Smooth muscle cell (in vitro differentiated cells): ENCODE measurements around the gene SDC3. TPM values are rescaled to one million over a fixed set of nuclear protein-coding genes. Genes with fewer than 3 reads are reported as not detected.

Source experiments
- DNase-seq: peaks from one replicate; lab custom pipeline; 2025; ENCODE audit not compliant: unreplicated experiment; lab: John Stamatoyannopoulos, UW
- H2AFZ ChIP-seq: fragments of 200-600 bp; sonication (generic); 2 replicates; pipeline ENCODE4 v1.6.0; 2016; ENCODE audit warnings: antibody characterized with exemption, low read depth, mild to moderate bottlenecking
- H3F3A ChIP-seq: fragments of 200-600 bp; sonication (generic); 2 replicates; pipeline ENCODE4 v1.6.0; 2017; ENCODE audit warnings: antibody characterized with exemption, low read depth
- H3K27ac ChIP-seq: fragments of 200-600 bp; sonication (generic); 2 replicates; pipeline ENCODE4 v1.5.1; 2016; ENCODE audit warnings: low read depth, mild to moderate bottlenecking
- H3K27me3 ChIP-seq: fragments of 200-600 bp; sonication (generic); 2 replicates; pipeline ENCODE4 v1.6.1; 2016; ENCODE audit warnings: low read depth, mild to moderate bottlenecking
- H3K36me3 ChIP-seq: fragments of 200-600 bp; sonication (generic); 2 replicates; pipeline ENCODE4 v1.5.1; 2016; ENCODE audit warnings: low read depth
- H3K4me1 ChIP-seq: fragments of 200-600 bp; sonication (generic); 2 replicates; pipeline ENCODE4 v1.5.1; 2016; ENCODE audit warnings: low read depth
- H3K4me2 ChIP-seq: fragments of 200-600 bp; sonication (generic); 2 replicates; pipeline ENCODE4 v1.6.0; 2016; ENCODE audit warnings: mild to moderate bottlenecking
- H3K4me3 ChIP-seq: fragments of 200-600 bp; sonication (generic); 2 replicates; pipeline ENCODE4 v1.5.1; 2016; ENCODE audit warnings: mild to moderate bottlenecking
- H3K79me2 ChIP-seq: fragments of 200-600 bp; sonication (generic); 2 replicates; pipeline ENCODE4 v1.6.0; 2016; ENCODE audit warnings: low read depth, mild to moderate bottlenecking
- H3K9ac ChIP-seq: fragments of 200-600 bp; sonication (generic); 2 replicates; pipeline ENCODE4 v1.6.0; 2016; ENCODE audit warnings: low read depth
- H3K9me3 ChIP-seq: fragments of 200-600 bp; sonication (generic); replicated peaks from 2 replicates; pipeline ENCODE4 v1.5.1; 2016; ENCODE audit warnings: low read depth
- H4K20me1 ChIP-seq: fragments of 200-600 bp; sonication (generic); 2 replicates; pipeline ENCODE4 v1.6.0; 2016; ENCODE audit warnings: low read depth
- WGBS: methylation state at CpG from one replicate; pipeline ENCODE4 v1.1.7; 2016; ENCODE audit warnings: low lambda C conversion rate; 5-methylcytosine and 5-hydroxymethylcytosine counted together
- polyA plus RNA-seq: library from polyadenylated mRNA; unstranded; fragments of >200 nt; fragmentation: Nextera tagmentation; extraction: Ambion mirVana; gene quantifications from 2 replicates; pipeline ENCODE4 v1.2.1, GENCODE V29; 2016
- total RNA-seq: library from RNA; depleted of rRNA; stranded (reverse); fragments of >200 nt; gene quantifications from 2 replicates; pipeline ENCODE4 v1.2.3, GENCODE V29; 2014
- TF ChIP-seq, protein P1 (sequence below): fragments of 200-600 bp; sonication (generic); IDR thresholded peaks from 2 replicates; pipeline ENCODE4 v1.5.1; 2017; ENCODE audit warnings: borderline replicate concordance, mild to moderate bottlenecking, antibody characterized with exemption; ENCODE audit not compliant: insufficient read depth, poor library complexity, severe bottlenecking

SDC3 gene
- total and polyA plus RNA-seq, 2 experiments from 2014 or later, result 46.3 to 112 TPM

DNA sequence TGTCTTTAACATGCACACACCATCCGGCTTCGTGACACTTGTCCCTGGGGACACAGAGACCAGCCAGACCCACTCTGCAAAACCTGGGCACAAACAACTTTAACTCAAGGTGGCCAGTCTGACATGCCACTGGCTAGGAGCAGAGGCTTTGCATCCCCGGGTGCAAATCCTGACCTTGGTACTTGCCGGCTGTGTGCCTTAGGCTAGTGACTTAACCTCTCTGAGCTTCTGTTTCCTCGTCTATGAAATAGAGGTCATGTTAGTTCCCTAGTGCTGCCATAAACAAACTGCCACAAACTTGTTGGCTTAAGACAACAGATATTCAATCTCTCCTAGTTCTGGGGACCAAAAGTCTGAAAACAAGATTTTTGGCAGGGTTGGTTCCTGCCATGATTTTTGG lies 60.4 kb downstream of the SDC3 start:
- Histone ChIP-seq H4K20me1 (no peaks in the 10 kb centered on the region), H3K9ac (no peak overlapping the region), H3K79me2 (no peaks in the 10 kb centered on the region), H3F3A (no peaks in the 10 kb centered on the region), H3K4me2 (no peak overlapping the region), H3K27me3 (no peaks in the 10 kb centered on the region), H3K4me3 (no peak overlapping the region), H3K27ac (no peak overlapping the region), H3K9me3 (no peaks in the 10 kb centered on the region), H3K36me3 (no peaks in the 10 kb centered on the region), H3K4me1 (peaks cover 20% of the 10 kb centered on the region), H2AFZ (no peak overlapping the region)
- DNase-seq, result no peak
- TF ChIP-seq, protein P1, sequence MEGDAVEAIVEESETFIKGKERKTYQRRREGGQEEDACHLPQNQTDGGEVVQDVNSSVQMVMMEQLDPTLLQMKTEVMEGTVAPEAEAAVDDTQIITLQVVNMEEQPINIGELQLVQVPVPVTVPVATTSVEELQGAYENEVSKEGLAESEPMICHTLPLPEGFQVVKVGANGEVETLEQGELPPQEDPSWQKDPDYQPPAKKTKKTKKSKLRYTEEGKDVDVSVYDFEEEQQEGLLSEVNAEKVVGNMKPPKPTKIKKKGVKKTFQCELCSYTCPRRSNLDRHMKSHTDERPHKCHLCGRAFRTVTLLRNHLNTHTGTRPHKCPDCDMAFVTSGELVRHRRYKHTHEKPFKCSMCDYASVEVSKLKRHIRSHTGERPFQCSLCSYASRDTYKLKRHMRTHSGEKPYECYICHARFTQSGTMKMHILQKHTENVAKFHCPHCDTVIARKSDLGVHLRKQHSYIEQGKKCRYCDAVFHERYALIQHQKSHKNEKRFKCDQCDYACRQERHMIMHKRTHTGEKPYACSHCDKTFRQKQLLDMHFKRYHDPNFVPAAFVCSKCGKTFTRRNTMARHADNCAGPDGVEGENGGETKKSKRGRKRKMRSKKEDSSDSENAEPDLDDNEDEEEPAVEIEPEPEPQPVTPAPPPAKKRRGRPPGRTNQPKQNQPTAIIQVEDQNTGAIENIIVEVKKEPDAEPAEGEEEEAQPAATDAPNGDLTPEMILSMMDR, result no peak
- WGBS, result 94% methylated on average over 5 of the region's 5 CpGs

GRCh38 chr1:30847358-30847972 lies 61.1 kb downstream of the SDC3 start:
- H3K36me3 ChIP-seq, result no peaks in the 10 kb centered on the region
- no peaks in the 10 kb centered on the region for H3F3A ChIP-seq
- H3K27ac ChIP-seq, result no peak overlapping the region
- 56% methylated on average over 14 of the region's 17 CpGs for WGBS
- H3K4me3 ChIP-seq, result no peak overlapping the region
- no peaks in the 10 kb centered on the region for H3K9me3 ChIP-seq
- no peaks in the 10 kb centered on the region for H3K79me2 ChIP-seq
- H2AFZ ChIP-seq, result no peak overlapping the region
- H3K27me3 ChIP-seq, result no peaks in the 10 kb centered on the region
- TF ChIP-seq, protein P1, result no peak
- no peak for DNase-seq
- H3K9ac ChIP-seq, result no peak overlapping the region
- no peak overlapping the region for H3K4me2 ChIP-seq
- peaks cover 20% of the 10 kb centered on the region for H3K4me1 ChIP-seq
- H4K20me1 ChIP-seq, result no peaks in the 10 kb centered on the region

DNA sequence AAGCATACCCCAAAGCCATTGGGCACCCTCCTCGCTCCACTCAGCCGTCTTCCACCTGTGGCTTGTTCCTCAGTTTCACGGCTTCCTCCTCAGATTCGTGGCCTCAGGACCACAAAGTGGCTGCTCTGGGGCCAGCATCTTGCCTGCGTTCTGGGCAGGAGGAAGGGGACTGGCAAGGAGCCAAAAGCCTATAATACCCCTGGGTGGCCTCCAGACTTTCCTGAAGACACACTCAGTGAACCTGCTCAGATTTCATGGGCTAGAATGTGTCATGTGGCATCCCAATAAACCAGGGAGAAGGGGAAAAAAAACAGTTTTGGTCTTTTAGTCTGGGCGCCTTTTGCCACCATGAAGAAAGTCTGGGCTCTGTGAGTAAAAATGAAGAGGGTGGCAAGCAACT lies 62.0 kb downstream of the SDC3 start:
- H2AFZ ChIP-seq, result no peak overlapping the region
- H3K27me3 ChIP-seq, result no peaks in the 10 kb centered on the region
- H3K4me1 ChIP-seq, result peaks cover 20% of the 10 kb centered on the region
- no peak overlapping the region for H3K4me3 ChIP-seq
- WGBS, result 87% methylated on average over 6 of the region's 6 CpGs
- H3K27ac ChIP-seq, result no peak overlapping the region
- H3F3A ChIP-seq, result no peaks in the 10 kb centered on the region
- no peaks in the 10 kb centered on the region for H3K9me3 ChIP-seq
- DNase-seq, result no peak
- no peaks in the 10 kb centered on the region for H4K20me1 ChIP-seq
- TF ChIP-seq, protein P1, result no peak
- H3K9ac ChIP-seq, result no peak overlapping the region
- no peak overlapping the region for H3K4me2 ChIP-seq
- no peaks in the 10 kb centered on the region for H3K79me2 ChIP-seq
- no peaks in the 10 kb centered on the region for H3K36me3 ChIP-seq

DNA sequence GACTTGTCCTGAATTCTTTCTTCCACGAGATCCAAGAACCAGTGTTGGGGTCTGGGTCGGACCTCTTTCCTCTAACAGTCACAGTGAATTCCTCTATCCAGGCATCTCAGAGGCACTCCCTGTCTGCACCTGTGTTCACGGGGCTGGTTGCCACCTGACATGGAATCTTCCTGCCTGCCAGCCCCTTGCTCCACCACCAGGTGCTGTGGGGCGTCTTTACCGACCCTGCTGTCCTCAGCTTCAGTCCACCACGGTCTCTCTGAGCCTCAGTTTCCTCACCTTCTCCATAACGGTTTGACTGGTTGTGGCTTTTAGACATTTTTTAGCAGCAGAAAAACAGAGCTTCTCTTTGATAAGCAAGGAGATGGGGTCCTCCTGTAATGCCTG lies 62.7 kb downstream of the SDC3 start:
- Histone ChIP-seq H3K4me1 (peaks cover 25% of the 10 kb centered on the region), H3K4me2 (peak overlapping the region; percentile 7), H2AFZ (no peak overlapping the region), H3K9me3 (no peaks in the 10 kb centered on the region), H3K9ac (no peak overlapping the region), H3K27me3 (no peaks in the 10 kb centered on the region), H3K27ac (no peak overlapping the region), H3K4me3 (no peak overlapping the region), H4K20me1 (no peaks in the 10 kb centered on the region), H3K36me3 (no peaks in the 10 kb centered on the region), H3K79me2 (no peaks in the 10 kb centered on the region), H3F3A (no peaks in the 10 kb centered on the region)
- WGBS, result 67% methylated on average over 7 of the region's 7 CpGs
- TF ChIP-seq, protein P1, result no peak
- no peak for DNase-seq
